HEK293T (cell line): Measurements from ENCODE around the gene SCYL1.
"Not testable (repeated sequence)": the region's sequence is repeated elsewhere in the genome, so short reads cannot be mapped to it uniquely, and the experiment has no call there.

ENCODE experiments used
- BHLHE40 ChIP-seq: fragments of 450-650 bp; IDR thresholded peaks from 2 replicates; pipeline ENCODE4 v1.6.1; 2016; ENCODE audit warnings: mild to moderate bottlenecking, moderate library complexity, borderline replicate concordance
- FOXA1 ChIP-seq: fragments of 450-650 bp; IDR thresholded peaks from 2 replicates; pipeline ENCODE4 v1.6.1; 2016; ENCODE audit warnings: mild to moderate bottlenecking
- FOXM1 ChIP-seq: fragments of 450-650 bp; IDR thresholded peaks from 2 replicates; pipeline ENCODE4 v1.6.1; 2017; ENCODE audit warnings: mild to moderate bottlenecking, borderline replicate concordance
- HDGF ChIP-seq: fragments of 450-650 bp; IDR thresholded peaks from 2 replicates; pipeline ENCODE4 v1.6.1; 2017; ENCODE audit warnings: antibody characterized with exemption, borderline replicate concordance
- SUZ12 ChIP-seq: fragments of 450-650 bp; IDR thresholded peaks from 2 replicates; pipeline ENCODE4 v1.6.1; 2016; ENCODE audit warnings: mild to moderate bottlenecking
- ZNF384 ChIP-seq: fragments of 450-650 bp; IDR thresholded peaks from 2 replicates; pipeline ENCODE4 v1.6.1; 2016

- TF ChIP-seq FOXM1, BHLHE40, HDGF, SUZ12, FOXA1, ZNF384: not testable (repeated sequence)
Observed at GRCh38 chr11:65522718-65523630, 1.9 kb upstream of the SCYL1 start.
